ENCODE measurements around the gene MRGPRX1. TPM values are rescaled to one million over a fixed set of nuclear protein-coding genes. Genes with fewer than 3 reads are reported as not detected.

Gene MRGPRX1
- polyA plus RNA-seq, 3 donors, result not detected

DNA sequence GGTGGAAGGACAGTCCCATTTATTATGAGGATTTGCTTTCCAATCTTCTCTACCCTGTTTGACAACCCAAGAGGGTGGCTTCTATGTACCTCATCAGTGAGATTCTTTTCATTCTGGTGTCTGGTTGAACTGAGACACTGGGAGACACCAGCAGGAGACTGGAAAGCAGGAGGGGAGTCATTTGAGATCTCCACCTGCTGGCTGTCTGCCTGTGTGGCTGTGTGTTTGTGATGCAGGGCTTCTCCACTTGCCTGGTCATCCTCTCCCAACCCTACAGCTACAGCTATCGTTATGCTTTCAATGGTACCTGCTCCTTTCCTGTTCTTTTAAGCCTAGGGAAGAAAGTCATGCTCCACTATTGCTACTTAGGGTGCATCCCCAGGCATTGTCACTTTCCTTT lies 48.6 kb downstream of the MRGPRX1 start:
- DNase-seq (ENCODE audit: extremely low read depth in 1 of 11, low read depth in 9 of 11, low spot score in 4 of 11), result no peak

Other genes starting within 250 kb of the MRGPRX1 start
- gene TMEM86A, start 240.6 kb downstream of the MRGPRX1 start, polyA plus RNA-seq (ENCODE audit: insufficient read length in 3 of 3), result 1 to 10 TPM; 7.7 to 9.2 (median 8.5) TPM
- 1 to 10 TPM; 2.1 to 3.6 (median 2.3) TPM for gene IGSF22, start 213.2 kb downstream of the MRGPRX1 start, polyA plus RNA-seq (ENCODE audit: insufficient read length in 3 of 3)
- gene PTPN5, start 147.6 kb downstream of the MRGPRX1 start, polyA plus RNA-seq (ENCODE audit: insufficient read length in 3 of 3), result under 1 TPM; 0.47 to 0.98 (median 0.70) TPM
- gene MRGPRX2, start 121.3 kb upstream of the MRGPRX1 start, polyA plus RNA-seq (ENCODE audit: insufficient read length in 3 of 3), result not detected
- gene ZDHHC13, start 177.8 kb upstream of the MRGPRX1 start, polyA plus RNA-seq (ENCODE audit: insufficient read length in 3 of 3), result 10 to 100 TPM; 15.8 to 19.1 (median 18.2) TPM